GM03348 (cell line): ENCODE measurements around the gene ITGB7.
"Not testable (repeated sequence)": the region's sequence is repeated elsewhere in the genome, so short reads cannot be mapped to it uniquely, and the experiment has no call there.

Experiments
- DNase-seq: peaks from one replicate; pipeline ENCODE4 v3.0.0; 2012; ENCODE audit warnings: low spot score

The ITGB7 gene

GRCh38 chr12:53178803-53179202 lies 28.2 kb downstream of the ITGB7 start:
- DNase-seq: not testable (repeated sequence)

GRCh38 chr12:53177447-53177846 lies 29.6 kb downstream of the ITGB7 start:
- not testable (repeated sequence) for DNase-seq

GRCh38 chr12:53176750-53177149 lies 30.3 kb downstream of the ITGB7 start:
- no peak for DNase-seq

GRCh38 chr12:53174881-53175491 lies 32.1 kb downstream of the ITGB7 start:
- peak; percentile 37 for DNase-seq

DNA sequence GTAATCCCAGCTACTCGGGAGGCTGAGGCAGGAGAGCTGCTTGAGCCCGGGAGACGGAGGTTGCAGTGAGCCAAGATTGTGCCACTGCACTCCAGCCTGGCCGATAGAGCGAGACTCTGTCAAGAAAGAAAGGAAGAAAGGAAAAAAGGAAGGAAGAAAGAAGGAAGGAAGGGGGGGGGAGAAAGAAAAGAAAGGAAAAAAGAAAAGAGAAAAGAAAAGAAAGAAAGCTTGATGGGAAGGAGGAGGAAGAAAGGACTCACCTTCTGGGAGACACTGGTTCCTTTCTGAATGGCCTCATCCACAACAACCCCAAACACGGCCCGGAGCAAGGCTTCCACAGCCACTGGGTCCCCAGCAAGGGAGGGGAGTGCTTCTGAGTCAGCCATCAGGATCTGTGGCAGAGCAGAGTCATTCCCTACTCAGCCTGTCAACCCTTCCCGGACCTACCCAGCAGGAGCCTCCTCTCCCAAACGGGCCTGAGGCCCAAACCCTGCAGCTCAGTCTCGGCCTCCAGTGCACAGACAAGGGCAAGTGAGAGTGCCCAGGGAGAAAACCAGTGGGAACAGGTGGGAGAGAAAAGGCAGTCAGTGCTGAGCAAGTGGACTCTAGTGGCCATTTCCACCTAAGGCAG lies 33.9 kb downstream of the ITGB7 start:
- peak; percentile 57 for DNase-seq

GRCh38 chr12:53172352-53172751 lies 34.7 kb downstream of the ITGB7 start:
- DNase-seq: peak; percentile 52

GRCh38 chr12:53171725-53172329 lies 35.2 kb downstream of the ITGB7 start:
- no peak for DNase-seq

DNA sequence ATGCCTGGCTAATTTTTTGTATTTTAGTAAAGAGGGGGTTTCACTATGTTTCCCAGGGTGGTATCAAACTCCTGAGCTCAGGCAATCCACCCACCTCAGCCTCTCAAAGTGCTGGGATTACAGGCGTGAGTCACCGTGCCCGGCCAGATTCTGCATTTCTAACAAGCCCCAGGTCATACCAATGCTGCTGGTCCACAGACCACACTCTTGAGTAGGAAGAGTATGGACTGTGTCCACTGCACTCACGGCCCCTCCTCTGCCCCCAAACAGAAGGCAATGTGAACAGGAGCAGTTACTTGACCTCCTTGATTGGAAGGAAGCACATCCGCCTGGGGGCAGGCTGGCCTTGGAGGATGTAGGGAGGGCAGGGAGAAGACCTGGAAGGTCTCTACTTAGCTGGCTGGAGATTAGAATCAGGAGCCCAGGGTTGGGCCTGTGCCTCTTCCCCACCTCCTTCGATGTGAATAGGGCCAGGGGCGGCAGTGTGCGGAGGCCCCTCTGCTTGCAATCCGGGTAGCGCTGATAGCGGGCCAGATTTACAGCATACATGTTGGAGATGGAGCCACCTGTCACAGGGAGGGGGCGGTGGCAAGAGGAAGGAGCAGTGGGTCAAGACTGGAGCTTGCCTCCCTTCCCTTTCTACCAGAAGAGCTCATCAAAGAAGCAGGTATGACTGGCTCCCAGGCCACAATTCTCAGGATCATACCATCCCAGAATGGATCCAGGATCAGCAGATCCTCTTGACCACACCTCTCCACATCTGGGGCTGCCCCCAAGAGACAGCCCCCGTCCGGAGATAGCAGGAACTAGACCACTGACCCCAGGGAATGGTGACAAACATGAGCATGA lies 36.0 kb downstream of the ITGB7 start:
- no peak for DNase-seq

DNA sequence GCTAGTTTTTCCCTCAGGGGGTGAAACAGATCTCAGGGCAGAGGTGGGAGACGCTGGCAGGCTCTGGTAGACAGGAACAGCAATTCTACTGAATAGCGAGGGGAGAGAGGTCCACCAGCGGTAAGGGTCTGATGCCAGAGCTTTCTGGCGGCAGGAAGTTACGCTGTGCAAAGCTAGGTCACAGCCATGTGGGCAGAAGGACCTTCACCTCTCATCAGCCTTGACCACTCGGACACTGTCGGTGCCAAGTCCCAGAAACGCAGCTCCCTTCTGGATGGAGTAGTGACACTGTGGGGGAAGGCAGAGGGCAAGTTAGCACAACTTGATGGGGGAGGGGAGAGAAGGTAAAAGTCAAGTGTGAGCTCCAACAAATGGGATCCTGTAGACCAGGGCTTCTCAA lies 36.8 kb downstream of the ITGB7 start:
- no peak for DNase-seq

- DNase-seq: no peak
These were observed 37.4 kb downstream of the ITGB7 start for GRCh38 chr12:53169644-53170043.

DNA sequence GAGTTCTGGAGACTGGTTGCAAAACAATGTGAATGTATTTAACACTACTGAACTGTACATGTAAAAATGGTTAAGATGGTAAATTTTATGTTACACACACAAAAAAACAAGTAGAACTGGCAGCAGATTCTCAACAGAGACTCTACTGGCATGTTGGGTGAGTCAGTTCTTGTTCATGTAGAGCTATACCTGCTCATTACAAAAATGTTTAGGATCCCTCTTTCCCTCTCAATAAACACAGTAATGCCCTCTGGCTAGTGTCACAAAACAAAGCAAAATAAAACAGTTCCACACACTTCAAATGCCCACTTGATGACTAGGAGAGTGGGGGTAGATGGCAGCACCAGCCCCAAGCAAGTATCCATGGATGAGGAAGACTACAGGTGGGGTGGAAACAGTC lies 40.2 kb downstream of the ITGB7 start:
- no peak for DNase-seq

DNA sequence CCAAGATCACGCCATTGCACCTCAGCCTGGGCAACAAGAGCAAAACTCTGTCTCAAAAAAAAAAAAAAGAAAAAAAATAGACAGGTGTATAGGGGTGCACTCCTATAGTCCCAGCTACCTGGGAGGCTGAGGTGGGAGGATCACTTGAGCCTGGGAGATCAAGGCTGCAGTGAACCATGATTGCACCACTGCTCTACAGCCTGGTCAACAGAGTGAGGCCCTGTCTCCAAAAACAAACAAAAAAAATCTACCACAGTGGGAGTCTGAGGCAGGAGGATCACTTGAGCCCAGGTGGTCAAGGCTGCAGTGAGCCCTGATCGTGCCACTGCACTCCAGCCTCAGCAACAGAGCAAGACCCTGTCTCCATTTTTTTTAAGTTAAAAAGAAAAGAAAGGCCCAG lies 44.0 kb downstream of the ITGB7 start:
- DNase-seq: not testable (repeated sequence)

- DNase-seq: no peak
These were observed 45.7 kb downstream of the ITGB7 start for GRCh38 chr12:53161119-53161911.

GRCh38 chr12:53160673-53161072 lies 46.4 kb downstream of the ITGB7 start:
- no peak for DNase-seq

GRCh38 chr12:53160000-53160399 lies 47.1 kb downstream of the ITGB7 start:
- no peak for DNase-seq

DNA sequence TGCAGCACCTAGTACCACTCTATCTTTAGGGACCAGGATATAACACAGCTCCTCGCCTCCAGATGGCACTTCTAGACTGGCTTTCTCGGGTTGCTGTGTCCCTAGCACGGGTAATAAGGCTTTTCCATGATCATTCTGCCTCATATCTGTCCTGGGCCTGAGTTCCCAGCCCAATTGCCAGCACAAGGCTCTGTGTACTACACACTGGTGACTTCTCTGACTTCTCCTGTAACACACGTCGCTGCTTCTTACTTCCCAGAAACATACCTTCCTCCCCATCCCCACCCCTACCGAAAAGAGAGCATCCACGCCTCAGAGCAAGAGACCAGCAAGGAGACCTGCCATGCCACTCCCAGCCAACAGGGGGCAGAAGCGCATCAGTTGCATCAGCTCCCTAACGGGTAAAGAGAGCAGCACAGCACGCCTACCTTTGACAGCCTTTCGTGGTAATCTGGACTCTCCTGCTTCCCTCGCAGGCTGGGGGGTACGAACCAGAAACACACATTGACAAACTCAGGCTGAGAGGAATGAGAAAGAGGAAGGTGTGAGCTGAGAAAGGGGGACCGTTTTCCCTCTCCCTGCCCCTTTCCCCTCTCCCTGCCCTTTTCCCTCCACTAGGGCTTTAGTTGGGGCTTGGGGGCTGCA lies 47.7 kb downstream of the ITGB7 start:
- DNase-seq: peak; percentile 94

- no peak for DNase-seq
These were observed 54.7 kb downstream of the ITGB7 start for GRCh38 chr12:53152390-53152789.

- no peak for DNase-seq
These were observed 56.0 kb downstream of the ITGB7 start for GRCh38 chr12:53151039-53151438.

DNA sequence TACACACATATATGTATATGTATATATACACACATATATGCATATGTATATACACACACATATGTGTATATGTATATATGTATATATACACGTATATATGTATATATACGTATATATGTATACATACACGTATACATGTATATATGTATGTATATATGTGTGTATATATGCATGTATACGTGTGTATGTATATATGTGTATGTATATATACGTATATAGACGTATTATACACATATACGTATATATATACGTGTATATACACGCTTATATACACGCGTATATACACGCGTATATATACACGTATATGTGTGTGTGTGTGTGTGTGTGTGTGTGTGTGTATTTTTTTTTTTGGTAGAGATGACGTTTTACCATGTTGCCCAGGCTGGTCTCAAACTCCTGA lies 59.4 kb downstream of the ITGB7 start:
- no peak for DNase-seq

GRCh38 chr12:53147181-53147580 lies 59.9 kb downstream of the ITGB7 start:
- no peak for DNase-seq
